ENCODE measurements around the gene COL4A2.

COL4A2 gene

DNA sequence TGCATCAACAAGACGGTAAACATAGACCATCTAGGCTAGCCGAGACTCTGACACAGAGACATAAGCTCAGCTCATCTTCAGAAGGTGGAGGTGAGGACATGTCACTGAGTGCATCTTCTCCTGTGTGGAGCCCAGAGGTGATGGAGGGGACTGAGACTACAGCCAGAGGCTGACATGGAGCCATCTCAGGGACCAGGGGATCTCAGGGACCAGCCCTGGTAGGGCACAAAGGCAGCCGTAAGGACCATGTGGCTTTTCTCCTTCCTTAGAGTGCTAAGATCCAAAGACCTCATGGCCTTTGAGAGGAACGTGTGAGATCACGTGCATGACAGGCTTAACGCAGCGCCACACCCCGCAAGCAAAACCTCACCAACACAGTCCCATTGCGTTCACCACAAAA is 127.5 kb downstream of the COL4A2 start:
- TF ChIP-seq POLR2A (IDR thresholded peaks at IDR 0.05; ENCODE audit: low read depth, low read length), result no peak
- DNase-seq (ENCODE audit: insufficient read length, low spot score), result no peak
- FAIRE-seq, result peak; percentile 15

DNA sequence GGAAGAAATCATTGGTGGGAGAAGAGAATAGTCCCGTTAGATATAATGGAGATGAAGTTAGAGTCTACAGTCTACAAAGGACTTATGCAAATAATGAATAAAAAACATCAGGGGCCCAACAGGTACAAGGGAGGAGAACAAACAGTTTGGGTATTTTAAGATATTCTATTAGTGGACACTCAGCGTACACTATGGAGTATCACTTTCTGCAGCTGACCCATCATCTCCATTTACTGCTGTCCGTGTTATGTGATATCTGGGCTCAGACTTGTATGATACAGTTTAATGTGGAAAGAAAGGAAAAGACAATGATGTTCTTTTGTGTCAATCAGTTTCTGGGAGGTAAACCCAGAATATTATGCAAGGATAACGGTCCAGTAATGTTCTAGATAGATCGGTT is 128.2 kb downstream of the COL4A2 start:
- FAIRE-seq (peak; percentile 11), DNase-seq (ENCODE audit: insufficient read length, low spot score) (no peak)
- TF ChIP-seq POLR2A (IDR thresholded peaks at IDR 0.05; ENCODE audit: low read depth, low read length), result no peak

DNA sequence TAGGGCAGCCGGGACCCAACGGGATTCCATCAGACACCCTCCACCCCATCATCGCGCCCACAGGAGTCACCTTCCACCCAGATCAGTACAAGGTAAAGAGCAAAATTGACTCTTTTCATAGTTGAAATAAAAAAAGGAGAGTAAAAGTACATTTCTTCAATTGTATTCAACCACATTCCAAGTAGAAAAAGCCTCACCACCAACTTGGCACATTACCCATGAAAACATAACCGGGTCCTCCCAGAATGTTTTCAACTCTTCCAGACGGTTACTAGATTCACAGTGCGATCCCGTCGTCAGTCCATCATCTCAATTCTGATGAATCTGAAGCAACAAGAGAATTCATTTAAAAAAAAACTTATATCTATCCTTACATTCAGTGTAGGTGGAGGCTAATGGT is 129.2 kb downstream of the COL4A2 start:
- FAIRE-seq (no peak), DNase-seq (ENCODE audit: insufficient read length, low spot score) (no peak)
- TF ChIP-seq POLR2A (IDR thresholded peaks at IDR 0.05; ENCODE audit: low read depth, low read length), result no peak

DNA sequence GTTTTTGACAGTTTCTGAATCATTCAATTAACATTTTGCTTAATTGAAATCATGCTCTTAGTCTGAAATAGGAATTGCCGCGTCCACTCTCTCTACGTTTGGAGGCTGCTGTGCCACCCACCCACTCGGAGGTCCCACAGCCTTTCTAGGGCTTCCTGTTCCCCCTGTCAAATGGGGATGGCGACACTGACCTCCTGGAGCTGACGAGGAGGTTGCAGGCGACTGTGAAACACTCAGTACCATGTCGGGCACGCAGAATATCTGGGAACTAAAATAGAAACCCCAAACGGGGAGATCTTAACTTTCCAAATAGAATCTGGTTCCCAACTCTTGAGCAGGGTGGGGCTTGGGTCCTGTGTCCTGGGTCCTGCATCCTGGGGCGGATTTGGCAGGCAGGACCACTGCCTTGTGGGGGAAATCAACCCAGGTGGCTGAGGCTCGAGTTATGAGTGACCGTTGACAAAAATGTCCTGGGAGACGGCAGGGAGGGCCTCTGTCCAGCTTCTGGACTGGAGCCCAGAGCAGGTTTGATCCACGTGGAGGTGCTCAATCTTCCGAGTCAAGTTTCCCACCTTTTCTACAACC is 129.8 kb downstream of the COL4A2 start:
- DNase-seq (ENCODE audit: insufficient read length, low spot score) (no peak), FAIRE-seq (no peak)
- TF ChIP-seq POLR2A (IDR thresholded peaks at IDR 0.05; ENCODE audit: low read depth, low read length), result no peak

DNA sequence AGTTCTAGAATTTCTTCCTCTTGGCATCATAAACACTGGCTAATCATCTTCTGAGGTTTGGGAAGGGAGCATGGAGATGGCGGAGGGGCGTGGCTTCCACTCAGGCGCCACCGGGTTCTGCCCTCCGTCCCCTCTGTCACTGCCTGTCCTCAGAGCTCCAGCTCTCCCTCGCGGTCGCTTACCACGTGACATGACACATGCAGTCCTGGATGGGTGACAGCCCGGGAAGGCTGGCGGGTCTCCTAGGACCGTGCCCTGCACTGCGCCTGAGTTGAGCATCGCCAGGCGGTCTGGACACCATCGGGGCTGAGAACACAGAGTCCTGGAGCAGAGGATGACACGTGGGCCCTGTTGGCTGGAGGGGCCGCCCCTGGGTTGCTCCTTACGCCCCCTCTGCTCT is 131.1 kb downstream of the COL4A2 start:
- FAIRE-seq (no peak), DNase-seq (ENCODE audit: insufficient read length, low spot score) (no peak)
- no peak for TF ChIP-seq POLR2A (IDR thresholded peaks at IDR 0.05; ENCODE audit: low read depth, low read length)

DNA sequence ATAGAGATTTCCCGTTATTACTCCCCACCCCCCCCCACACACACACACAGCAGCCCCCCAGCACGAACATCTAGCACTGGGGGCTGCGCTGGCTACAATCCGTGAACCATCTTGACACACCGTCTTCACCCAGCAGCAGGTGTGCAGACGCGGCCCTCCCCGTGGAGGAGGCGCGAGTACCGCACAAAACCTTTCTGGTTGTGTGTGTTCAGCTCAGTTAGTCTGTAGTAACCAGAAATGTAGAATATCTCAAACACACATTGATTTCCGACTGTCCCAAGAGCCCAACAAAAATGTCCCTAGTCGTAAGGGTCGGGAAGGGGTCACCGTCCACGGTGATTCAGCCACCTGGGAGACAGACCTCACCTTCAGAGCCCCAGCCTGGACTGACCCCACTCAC is 131.7 kb downstream of the COL4A2 start:
- TF ChIP-seq POLR2A (IDR thresholded peaks at IDR 0.05; ENCODE audit: low read depth, low read length), result no peak
- DNase-seq (ENCODE audit: insufficient read length, low spot score), result no peak
- no peak for FAIRE-seq

DNA sequence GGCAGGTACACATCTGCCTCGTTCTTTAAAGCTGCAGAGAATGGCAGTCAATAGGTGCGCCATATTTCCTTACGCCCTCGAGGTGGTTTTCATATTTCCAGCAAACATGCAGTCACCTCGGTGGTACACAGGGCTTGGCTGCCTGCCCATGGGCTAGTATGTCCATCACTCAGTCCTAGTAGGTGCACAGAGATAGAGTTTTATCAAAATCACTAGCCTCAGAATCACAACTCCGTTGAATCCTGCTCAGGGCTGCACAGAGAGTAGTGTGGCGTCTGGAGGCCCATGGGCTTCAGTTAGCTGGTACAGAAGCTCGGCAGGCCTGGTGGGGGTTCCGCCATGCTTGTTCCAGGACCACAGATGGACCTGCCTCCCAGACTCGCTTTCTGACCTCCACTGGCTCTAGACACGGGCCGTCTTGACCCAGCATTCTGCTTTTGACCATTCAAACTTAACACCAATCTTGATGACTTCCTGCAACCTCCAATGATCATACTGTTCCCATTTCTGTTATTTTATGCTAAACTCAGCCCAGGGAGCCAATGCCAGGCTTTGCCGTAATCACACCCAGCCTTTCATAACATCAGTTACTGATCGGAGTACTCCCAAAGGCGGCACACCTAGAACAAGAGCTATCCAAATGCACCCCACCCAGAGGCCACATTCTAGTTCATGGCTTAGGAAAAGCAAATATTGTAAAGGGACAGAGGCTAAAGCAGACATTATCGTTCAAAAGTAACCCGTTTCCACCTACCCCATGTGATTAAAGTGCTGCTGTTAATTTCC is 134.1 kb downstream of the COL4A2 start:
- DNase-seq (ENCODE audit: insufficient read length, low spot score) (no peak), FAIRE-seq (no peak)

DNA sequence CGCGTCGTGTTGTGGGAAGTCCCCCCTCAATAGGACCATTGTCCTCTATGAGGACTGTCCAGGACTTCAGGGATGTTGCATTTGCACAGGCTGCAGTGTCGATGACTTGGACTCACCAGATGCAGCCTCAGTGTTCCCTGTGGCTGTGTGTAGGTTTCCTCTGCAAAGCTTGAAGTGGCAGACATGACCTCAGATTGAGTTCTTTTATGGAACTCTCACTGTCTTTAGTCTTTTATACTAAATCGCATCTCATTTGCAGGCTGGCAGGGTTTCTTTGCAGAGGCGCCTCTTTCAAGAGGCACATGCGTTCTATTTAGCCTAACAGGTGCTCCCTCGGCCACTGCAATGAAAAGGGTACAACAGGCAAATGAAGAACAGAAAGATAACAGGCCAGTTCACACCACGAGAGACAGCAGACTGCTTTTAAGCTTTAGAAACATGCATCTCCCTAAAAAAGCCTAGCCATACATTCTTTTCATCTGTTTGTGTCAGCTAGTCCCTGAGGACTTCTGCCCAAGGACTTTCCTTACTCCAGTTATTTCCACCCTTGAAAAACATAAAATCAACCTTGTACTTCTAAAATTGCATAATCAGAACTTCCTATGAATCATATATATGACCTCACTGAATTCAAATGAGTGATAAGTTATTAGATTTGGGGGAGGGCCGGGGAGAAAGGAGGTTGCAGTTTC is 136.0 kb downstream of the COL4A2 start:
- DNase-seq (ENCODE audit: insufficient read length, low spot score), result peak; percentile 68
- TF ChIP-seq POLR2A (IDR thresholded peaks at IDR 0.05; ENCODE audit: low read depth, low read length), result no peak
- peak; percentile 73 for FAIRE-seq

More for the DNA sequence above, 134.1 kb downstream of the COL4A2 start:
- TF ChIP-seq POLR2A (IDR thresholded peaks at IDR 0.05; ENCODE audit: low read depth, low read length), result no peak

DNA sequence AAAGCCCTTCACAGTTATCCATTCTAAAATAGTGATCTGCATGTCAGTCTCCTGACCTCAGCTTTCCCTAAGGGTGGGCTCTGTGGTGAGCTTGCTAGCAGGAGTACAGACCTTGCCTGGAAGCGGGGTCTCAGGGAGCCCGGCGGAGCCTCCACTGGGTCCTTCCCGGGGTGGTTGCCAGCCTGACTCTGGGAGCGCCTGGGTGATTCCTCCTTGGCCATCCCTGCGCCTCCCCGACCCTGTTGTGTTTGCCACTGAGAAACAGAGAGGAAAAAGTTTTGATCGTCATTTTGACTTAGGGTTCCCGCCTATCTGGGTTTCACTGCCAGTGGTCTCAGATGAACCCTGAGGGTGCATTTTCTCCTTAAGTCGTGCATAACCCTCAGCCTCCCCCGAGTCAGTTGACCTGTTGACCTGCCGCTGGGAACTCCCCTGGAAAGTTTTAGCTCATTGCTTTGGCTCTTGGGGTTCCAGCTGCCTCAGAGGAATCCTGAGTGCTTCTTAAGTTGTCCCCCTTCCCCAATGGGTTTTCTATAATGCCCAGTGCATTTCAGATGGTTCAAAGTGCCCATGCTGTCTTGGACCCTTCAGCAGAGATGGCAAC is 136.6 kb downstream of the COL4A2 start:
- FAIRE-seq (no peak), DNase-seq (ENCODE audit: insufficient read length, low spot score) (no peak)
- TF ChIP-seq POLR2A (IDR thresholded peaks at IDR 0.05; ENCODE audit: low read depth, low read length), result no peak

DNA sequence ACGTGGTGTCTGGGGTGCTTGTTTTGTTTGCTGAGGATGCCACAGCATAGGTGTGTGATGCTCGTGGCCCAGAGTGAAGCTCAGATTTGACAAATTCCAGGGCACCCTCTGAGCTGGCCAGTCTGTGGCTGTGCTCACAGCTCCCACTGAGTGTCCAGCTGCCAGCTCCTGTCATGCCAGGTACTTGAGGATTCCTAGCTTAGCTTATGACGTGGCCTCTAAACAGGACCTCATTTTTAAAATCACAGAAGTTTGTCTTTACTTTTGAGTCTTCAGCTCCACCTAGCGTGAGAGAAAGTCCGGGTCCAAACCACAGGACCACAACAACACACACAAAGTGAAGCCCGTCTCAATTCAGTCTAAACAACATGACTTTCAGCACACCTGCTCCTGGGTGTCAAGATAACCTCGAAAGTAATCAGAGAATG is 137.2 kb downstream of the COL4A2 start:
- FAIRE-seq (no peak), DNase-seq (ENCODE audit: insufficient read length, low spot score) (no peak)
- TF ChIP-seq POLR2A (IDR thresholded peaks at IDR 0.05; ENCODE audit: low read depth, low read length), result no peak

DNA sequence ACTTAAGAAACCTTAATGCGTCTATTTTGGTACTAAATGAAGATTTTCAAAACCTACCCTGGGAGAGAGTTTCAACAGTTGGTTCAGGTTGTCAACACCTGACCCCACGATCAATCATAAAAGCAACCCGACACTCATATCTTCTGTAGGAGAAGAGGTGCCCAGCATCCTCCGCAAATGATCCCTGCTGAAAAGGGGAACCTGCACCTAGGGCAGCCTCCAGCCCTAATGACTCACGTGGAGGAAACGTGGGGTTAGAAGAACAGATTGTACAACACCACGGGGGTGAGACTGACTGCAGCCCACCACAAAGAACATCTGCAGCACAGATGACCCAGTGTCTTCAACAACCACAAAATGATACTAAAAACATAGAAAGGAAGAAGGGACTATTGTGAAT is 138.1 kb downstream of the COL4A2 start:
- DNase-seq (ENCODE audit: insufficient read length, low spot score) (no peak), FAIRE-seq (no peak)
- TF ChIP-seq POLR2A (IDR thresholded peaks at IDR 0.05; ENCODE audit: low read depth, low read length), result no peak

DNA sequence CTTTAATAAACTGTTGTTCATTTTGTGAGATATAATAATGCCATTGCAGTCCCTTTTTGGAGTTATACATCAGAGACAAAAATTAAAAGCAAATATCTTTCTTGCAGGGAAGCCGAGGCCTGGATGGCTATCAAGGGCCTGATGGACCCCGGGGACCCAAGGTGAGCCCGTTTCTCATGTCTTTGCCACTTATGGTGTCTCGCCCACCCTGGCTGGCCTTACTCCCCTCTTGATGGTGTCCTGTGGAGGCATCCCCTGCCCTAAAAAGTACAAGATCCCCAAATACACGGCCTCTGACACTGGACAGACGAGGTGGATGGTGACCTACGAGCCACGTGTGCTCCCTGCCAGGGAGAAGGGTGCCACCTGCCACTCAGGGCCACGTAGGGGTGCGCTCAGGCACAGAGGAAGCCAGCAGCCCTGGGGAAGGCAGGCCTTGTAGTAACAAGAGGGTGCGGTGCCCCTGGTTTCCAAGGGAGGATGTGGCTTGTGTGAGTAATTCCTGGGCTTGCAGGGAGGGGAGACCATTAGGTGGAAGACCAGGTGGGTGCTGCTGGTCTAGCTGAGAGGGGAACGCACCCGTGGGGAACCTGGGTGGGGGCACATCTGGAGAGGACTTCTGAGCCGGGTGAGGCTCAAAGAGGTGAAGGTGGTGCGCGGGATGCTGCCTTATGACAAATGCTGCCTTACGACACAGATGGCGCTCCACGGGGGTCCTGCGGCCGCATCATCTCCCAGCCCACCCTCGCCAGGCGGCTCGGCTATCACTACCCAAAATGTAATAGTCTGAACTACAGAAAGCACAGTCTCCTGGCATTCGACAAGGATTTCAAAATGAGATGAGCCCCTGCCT is 138.9 kb downstream of the COL4A2 start:
- DNase-seq (ENCODE audit: insufficient read length, low spot score) (no peak), FAIRE-seq (no peak)
- TF ChIP-seq POLR2A (IDR thresholded peaks at IDR 0.05; ENCODE audit: low read depth, low read length), result no peak

DNA sequence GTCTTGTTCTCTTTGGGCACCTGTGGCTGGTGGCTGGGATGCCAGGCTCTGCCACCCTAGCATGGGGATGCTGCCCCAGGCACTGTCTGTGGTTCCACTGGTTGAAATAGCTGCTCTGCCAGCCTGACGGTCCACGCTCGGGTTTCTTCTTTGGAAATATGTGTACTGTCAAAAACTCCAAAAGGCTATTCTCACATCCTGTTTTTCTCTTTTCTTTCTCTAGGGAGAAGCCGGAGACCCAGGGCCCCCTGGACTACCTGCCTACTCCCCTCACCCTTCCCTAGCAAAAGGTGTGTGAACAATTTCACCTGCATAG is 139.4 kb downstream of the COL4A2 start:
- TF ChIP-seq POLR2A (IDR thresholded peaks at IDR 0.05; ENCODE audit: low read depth, low read length), result no peak
- no peak for DNase-seq (ENCODE audit: insufficient read length, low spot score)
- FAIRE-seq, result no peak
